Endothelial cell (in vitro differentiated cells): ENCODE data around the gene ARHGEF9. TPM values are rescaled to one million over a fixed set of nuclear protein-coding genes. Genes with fewer than 3 reads are reported as not detected.

Experiments
- DNase-seq: peaks from one replicate; pipeline ENCODE4 v3.0.0; 2021; ENCODE audit warnings: low spot score
- H3K27ac Mint-ChIP-seq: one replicate; pipeline ENCODE4 v1.8.0; 2021; ENCODE audit warnings: mixed read lengths, inconsistent platforms; ENCODE audit not compliant: unreplicated experiment
- H3K27me3 Mint-ChIP-seq: one replicate; pipeline ENCODE4 v1.8.0; 2021; ENCODE audit warnings: mild to moderate bottlenecking, moderate library complexity, mixed read lengths, inconsistent platforms; ENCODE audit not compliant: unreplicated experiment
- H3K36me3 Mint-ChIP-seq: one replicate; pipeline ENCODE4 v1.8.0; 2021; ENCODE audit warnings: mild to moderate bottlenecking, low read depth, mixed read lengths, inconsistent platforms; ENCODE audit not compliant: unreplicated experiment
- H3K4me1 Mint-ChIP-seq: one replicate; pipeline ENCODE4 v1.8.0; 2021; ENCODE audit warnings: mild to moderate bottlenecking, mixed read lengths, inconsistent platforms; ENCODE audit not compliant: unreplicated experiment
- H3K4me3 Mint-ChIP-seq: one replicate; pipeline ENCODE4 v1.8.0; 2021; ENCODE audit warnings: mild to moderate bottlenecking, mixed read lengths, inconsistent platforms; ENCODE audit not compliant: unreplicated experiment
- H3K9me3 Mint-ChIP-seq: one replicate; pipeline ENCODE4 v1.8.0; 2021; ENCODE audit warnings: mixed read lengths, inconsistent platforms; ENCODE audit not compliant: unreplicated experiment
- total RNA-seq: library from RNA; stranded (reverse); fragmentation: NEBNext Ultra II Directional; extraction: Animal tissue kit (Norgen Biotek cat#: 25700); gene quantifications from one replicate; pipeline ENCODE4 v1.2.1, GENCODE V29; 2021; ENCODE audit not compliant: unreplicated experiment
- TF ChIP-seq, protein P1 (sequence below): fragments of 200-600 bp; sonication (generic); IDR thresholded peaks from one replicate; pipeline ENCODE4 v1.5.0; 2021; ENCODE audit warnings: antibody characterized with exemption; ENCODE audit not compliant: unreplicated experiment

The ARHGEF9 gene
- total RNA-seq, 1 donor from 2014 or later: 14.3 TPM

- H3K27me3 Mint-ChIP-seq: no peaks in the 10 kb centered on the region
- TF ChIP-seq, protein P1, sequence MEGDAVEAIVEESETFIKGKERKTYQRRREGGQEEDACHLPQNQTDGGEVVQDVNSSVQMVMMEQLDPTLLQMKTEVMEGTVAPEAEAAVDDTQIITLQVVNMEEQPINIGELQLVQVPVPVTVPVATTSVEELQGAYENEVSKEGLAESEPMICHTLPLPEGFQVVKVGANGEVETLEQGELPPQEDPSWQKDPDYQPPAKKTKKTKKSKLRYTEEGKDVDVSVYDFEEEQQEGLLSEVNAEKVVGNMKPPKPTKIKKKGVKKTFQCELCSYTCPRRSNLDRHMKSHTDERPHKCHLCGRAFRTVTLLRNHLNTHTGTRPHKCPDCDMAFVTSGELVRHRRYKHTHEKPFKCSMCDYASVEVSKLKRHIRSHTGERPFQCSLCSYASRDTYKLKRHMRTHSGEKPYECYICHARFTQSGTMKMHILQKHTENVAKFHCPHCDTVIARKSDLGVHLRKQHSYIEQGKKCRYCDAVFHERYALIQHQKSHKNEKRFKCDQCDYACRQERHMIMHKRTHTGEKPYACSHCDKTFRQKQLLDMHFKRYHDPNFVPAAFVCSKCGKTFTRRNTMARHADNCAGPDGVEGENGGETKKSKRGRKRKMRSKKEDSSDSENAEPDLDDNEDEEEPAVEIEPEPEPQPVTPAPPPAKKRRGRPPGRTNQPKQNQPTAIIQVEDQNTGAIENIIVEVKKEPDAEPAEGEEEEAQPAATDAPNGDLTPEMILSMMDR: no peak
- no peak for DNase-seq
- no peak overlapping the region for H3K27ac Mint-ChIP-seq
- H3K36me3 Mint-ChIP-seq: peaks cover 3% of the 10 kb centered on the region
- H3K4me3 Mint-ChIP-seq: no peak overlapping the region
- peaks cover 6% of the 10 kb centered on the region for H3K4me1 Mint-ChIP-seq
- no peaks in the 10 kb centered on the region for H3K9me3 Mint-ChIP-seq
Observed at GRCh38 chrX:63747331-63747730, 37.7 kb downstream of the ARHGEF9 start.

DNA sequence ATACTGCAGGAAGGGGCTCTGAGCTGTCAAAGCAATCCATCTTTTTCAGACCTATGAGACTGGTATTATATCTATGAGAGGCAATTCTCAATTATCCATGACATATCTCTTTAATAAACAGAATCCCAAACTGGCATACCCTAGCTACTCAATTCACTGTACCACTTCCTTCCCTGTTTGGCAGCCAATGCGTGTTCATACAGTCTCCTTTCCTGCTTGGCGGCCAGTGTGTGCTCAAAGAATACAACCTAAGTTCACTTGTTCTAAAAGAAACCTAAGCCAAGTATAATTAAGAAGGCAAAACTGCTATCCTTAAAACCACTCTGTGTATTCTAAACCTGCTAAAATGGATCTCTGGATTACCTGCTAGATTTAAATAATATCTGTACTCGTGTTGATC is 38.3 kb downstream of the ARHGEF9 start:
- peaks cover 3% of the 10 kb centered on the region for H3K36me3 Mint-ChIP-seq
- no peaks in the 10 kb centered on the region for H3K9me3 Mint-ChIP-seq
- H3K27me3 Mint-ChIP-seq: no peaks in the 10 kb centered on the region
- TF ChIP-seq, protein P1: no peak
- H3K4me3 Mint-ChIP-seq: no peak overlapping the region
- no peak overlapping the region for H3K27ac Mint-ChIP-seq
- peaks cover 6% of the 10 kb centered on the region for H3K4me1 Mint-ChIP-seq
- DNase-seq: no peak

DNA sequence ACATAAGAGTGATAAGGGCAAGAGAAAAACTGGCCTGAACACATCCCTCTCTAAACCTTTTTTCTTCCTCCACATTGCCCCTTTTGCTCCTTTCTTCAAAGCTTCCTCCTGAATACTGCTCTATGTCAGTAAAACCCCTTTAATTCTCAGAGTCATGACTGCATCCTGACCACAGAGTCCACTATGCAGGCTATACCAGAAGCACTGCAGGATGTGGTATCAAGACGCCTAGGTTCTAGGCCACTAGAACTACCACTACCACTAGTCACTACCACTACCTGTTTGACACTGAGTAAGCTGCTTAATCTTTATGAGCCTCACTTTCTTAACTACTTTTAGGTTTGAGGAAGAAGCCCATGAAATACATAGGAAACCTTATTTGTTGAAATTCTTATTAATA is 38.7 kb downstream of the ARHGEF9 start:
- Mint-ChIP-seq H3K36me3 (peaks cover 3% of the 10 kb centered on the region), H3K27me3 (no peaks in the 10 kb centered on the region), H3K4me1 (peaks cover 6% of the 10 kb centered on the region), H3K9me3 (no peaks in the 10 kb centered on the region), H3K4me3 (no peak overlapping the region), H3K27ac (no peak overlapping the region)
- TF ChIP-seq, protein P1: no peak
- DNase-seq: no peak

- DNase-seq: no peak
- no peaks in the 10 kb centered on the region for H3K27me3 Mint-ChIP-seq
- peaks cover 3% of the 10 kb centered on the region for H3K36me3 Mint-ChIP-seq
- H3K9me3 Mint-ChIP-seq: no peaks in the 10 kb centered on the region
- H3K4me1 Mint-ChIP-seq: peaks cover 6% of the 10 kb centered on the region
- TF ChIP-seq, protein P1: no peak
- H3K27ac Mint-ChIP-seq: no peak overlapping the region
- no peak overlapping the region for H3K4me3 Mint-ChIP-seq
Observed at GRCh38 chrX:63744850-63745394, 40.1 kb downstream of the ARHGEF9 start.

DNA sequence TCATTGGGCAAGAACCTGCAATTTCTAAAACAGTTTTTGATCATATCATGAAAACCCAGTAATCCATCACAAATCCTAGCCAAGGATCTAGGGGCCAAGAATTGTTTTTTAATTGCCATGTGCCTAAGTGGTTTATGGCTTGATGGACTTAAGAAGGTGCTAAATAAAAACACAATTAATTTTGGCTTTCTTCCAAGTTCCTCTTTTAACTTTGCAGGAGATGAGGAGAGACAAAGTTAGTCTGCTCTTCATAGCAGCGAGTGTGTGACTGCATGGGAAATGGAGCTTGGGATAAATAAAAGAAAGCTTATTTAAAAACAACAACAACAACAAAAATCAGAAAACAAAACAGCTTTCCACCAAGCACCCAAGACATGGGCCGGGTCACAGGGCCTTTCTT is 41.4 kb downstream of the ARHGEF9 start:
- H3K36me3 Mint-ChIP-seq: peaks cover 3% of the 10 kb centered on the region
- no peaks in the 10 kb centered on the region for H3K9me3 Mint-ChIP-seq

More for the DNA sequence above, 41.4 kb downstream of the ARHGEF9 start:
- Mint-ChIP-seq H3K4me1 (peaks cover 6% of the 10 kb centered on the region), H3K27ac (no peak overlapping the region), H3K27me3 (peaks cover 2% of the 10 kb centered on the region), H3K4me3 (no peak overlapping the region)
- TF ChIP-seq, protein P1: no peak
- no peak for DNase-seq
